ENCODE measurements around the gene CTU1. TPM values are rescaled to one million over a fixed set of nuclear protein-coding genes. Genes with fewer than 3 reads are reported as not detected.

CTU1 gene
- total and polyA plus RNA-seq, 4 donors, result 2.5 to 9.8 (median 3.8) TPM

DNA sequence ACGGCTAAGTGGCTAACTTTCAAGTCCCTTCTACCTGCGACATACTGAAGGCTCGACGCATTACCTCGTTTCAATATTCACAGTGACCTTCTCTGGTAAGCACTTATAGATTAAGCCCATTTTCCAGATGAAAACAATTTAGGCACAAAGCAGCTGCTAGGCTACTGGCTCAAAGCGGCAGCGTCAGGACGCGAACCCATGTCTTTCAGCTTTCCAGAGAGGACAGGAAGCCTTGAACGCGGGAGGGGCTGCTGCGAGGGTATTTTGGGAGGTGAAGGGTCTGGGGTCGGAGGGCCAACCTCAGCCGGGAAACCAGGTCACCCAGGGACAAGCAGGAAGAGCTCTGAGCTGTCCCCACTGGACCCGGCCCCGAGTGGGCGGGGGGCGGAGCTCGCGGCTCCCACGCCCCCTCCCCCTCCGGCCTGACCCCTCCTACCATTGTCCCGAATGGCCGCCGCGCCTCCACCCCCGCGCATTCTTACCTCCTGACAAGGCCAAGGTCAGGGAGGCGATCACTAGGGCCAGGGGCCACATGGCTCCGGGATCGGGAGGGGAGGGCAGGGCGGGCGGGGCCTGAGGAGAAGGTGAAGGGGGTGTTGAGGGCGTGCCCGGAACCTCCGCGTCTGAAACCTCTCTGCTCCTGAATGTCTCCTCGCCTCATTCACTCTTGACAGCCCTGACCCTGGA is 43.5 kb downstream of the CTU1 start, which contains the start of gene KLK13:
Gene KLK13 (minus strand): TSS at position 559 of the 687 bp plus-strand sequence. CDS start 25 bp downstream, at position 534.
- Histone ChIP-seq H3K4me1 (ENCODE audit: control insufficient read depth in 5 of 5, insufficient read depth in 5 of 5, low read length in 5 of 5) (peaks cover 0 to 1% (median 0%) of the 10 kb centered on the region in 5 donors), H3K9me3 (ENCODE audit: control insufficient read depth in 4 of 4, insufficient read depth in 3 of 4, low read length in 3 of 4) (peaks cover 0 to 11% (median 0%) of the 10 kb centered on the region in 4 donors), H3K36me3 (ENCODE audit: control insufficient read depth in 4 of 4, insufficient read depth in 4 of 4, low read length in 4 of 4) (no peaks in the 10 kb centered on the region), H3K27ac (ENCODE audit: low read depth in 1 of 2, low read length in 1 of 2) (no peak within 1 kb of the TSS), H3K27me3 (ENCODE audit: control insufficient read depth in 3 of 3, insufficient read depth in 3 of 3, low read length in 2 of 3) (peaks cover 0 to 6% (median 5%) of the 10 kb centered on the region in 3 donors), H3K4me3 (no peak within 1 kb of the TSS), H3K9ac (ENCODE audit: insufficient read depth in 1 of 2, low read length in 2 of 2) (no peak within 1 kb of the TSS)
- WGBS, 2 donors, result 15 to 16% methylated on average over 34 to 38 of the region's 38 CpGs
- DNase-seq (peak in 1 of 3 donors; percentile 4), ATAC-seq (ENCODE audit: insufficient read depth, low FRiP score) (peak; percentile 34)
- TF ChIP-seq, protein P1, sequence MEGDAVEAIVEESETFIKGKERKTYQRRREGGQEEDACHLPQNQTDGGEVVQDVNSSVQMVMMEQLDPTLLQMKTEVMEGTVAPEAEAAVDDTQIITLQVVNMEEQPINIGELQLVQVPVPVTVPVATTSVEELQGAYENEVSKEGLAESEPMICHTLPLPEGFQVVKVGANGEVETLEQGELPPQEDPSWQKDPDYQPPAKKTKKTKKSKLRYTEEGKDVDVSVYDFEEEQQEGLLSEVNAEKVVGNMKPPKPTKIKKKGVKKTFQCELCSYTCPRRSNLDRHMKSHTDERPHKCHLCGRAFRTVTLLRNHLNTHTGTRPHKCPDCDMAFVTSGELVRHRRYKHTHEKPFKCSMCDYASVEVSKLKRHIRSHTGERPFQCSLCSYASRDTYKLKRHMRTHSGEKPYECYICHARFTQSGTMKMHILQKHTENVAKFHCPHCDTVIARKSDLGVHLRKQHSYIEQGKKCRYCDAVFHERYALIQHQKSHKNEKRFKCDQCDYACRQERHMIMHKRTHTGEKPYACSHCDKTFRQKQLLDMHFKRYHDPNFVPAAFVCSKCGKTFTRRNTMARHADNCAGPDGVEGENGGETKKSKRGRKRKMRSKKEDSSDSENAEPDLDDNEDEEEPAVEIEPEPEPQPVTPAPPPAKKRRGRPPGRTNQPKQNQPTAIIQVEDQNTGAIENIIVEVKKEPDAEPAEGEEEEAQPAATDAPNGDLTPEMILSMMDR (IDR thresholded peaks at IDR 0.05; ENCODE audit: control extremely low read depth, extremely low read depth), result no peak

DNA sequence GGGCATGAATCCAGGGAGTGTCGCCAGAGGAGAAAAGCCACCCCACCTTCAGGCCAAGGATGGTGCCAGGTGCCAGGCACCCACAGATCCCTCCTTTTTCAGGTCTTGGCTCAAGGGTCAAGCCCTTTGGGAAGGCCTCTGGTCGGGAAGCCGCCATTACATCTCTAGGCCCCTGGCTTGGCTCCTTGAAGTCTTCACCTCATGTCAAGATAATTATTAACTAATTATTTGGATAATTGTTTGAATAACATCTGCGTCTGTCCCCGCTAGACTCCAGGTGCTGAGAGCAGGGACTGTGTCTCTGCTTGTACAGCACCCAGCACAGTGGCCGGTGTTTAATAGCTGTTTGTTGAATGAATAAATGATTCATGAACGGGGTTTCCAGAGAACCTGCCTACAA is 44.5 kb downstream of the CTU1 start:
- no peak for ATAC-seq (ENCODE audit: insufficient read depth, low FRiP score)
- WGBS, 2 donors, result 78 to 94% methylated on average over 7 of the region's 7 CpGs
- peaks cover 0 to 11% (median 0%) of the 10 kb centered on the region in 4 donors for H3K9me3 ChIP-seq (ENCODE audit: control insufficient read depth in 4 of 4, insufficient read depth in 3 of 4, low read length in 3 of 4)

DNA sequence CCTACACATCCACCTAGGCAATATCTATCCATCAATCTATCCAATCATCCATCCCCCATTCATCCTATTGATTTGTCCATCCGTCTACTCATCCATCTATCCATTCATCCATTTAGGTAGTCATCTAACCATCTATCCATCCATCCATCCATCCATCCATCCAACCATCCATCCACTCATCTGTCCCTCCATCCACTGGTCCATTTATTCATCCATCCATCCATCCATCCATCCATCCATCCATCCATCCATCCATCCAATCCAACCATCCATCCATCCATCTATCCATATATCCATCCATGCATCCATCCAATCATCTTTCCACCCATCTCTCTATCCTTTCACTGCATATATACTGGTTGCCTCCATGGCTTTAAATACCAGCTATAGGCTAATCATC is 47.2 kb downstream of the CTU1 start:
- Histone ChIP-seq H3K9me3 (ENCODE audit: control insufficient read depth in 4 of 4, insufficient read depth in 3 of 4, low read length in 3 of 4) (peaks cover 0 to 7% (median 0%) of the 10 kb centered on the region in 4 donors), H3K36me3 (ENCODE audit: control insufficient read depth in 4 of 4, insufficient read depth in 4 of 4, low read length in 4 of 4) (no peaks in the 10 kb centered on the region), H3K9ac (ENCODE audit: insufficient read depth in 1 of 2, low read length in 2 of 2) (no peak overlapping the region), H3K4me1 (ENCODE audit: control insufficient read depth in 5 of 5, insufficient read depth in 5 of 5, low read length in 5 of 5) (peaks cover 0 to 1% (median 0%) of the 10 kb centered on the region in 5 donors), H3K27me3 (ENCODE audit: control insufficient read depth in 3 of 3, insufficient read depth in 3 of 3, low read length in 2 of 3) (peaks cover 0 to 6% (median 5%) of the 10 kb centered on the region in 3 donors), H3K27ac (ENCODE audit: low read depth in 1 of 2, low read length in 1 of 2) (no peak overlapping the region), H3K4me3 (no peak overlapping the region)
- DNase-seq, result no peak
- ATAC-seq (ENCODE audit: insufficient read depth, low FRiP score), result no peak
- TF ChIP-seq, protein P1 (IDR thresholded peaks at IDR 0.05; ENCODE audit: control extremely low read depth, extremely low read depth), result no peak
- 0 to 45% methylated on average over 1 of the region's 1 CpG for WGBS, 2 donors

More for the DNA sequence above, 44.5 kb downstream of the CTU1 start:
- no peak for DNase-seq
- TF ChIP-seq, protein P1 (IDR thresholded peaks at IDR 0.05; ENCODE audit: control extremely low read depth, extremely low read depth), result no peak
- Histone ChIP-seq H3K9ac (ENCODE audit: insufficient read depth in 1 of 2, low read length in 2 of 2) (no peak overlapping the region), H3K36me3 (ENCODE audit: control insufficient read depth in 4 of 4, insufficient read depth in 4 of 4, low read length in 4 of 4) (no peaks in the 10 kb centered on the region), H3K27ac (ENCODE audit: low read depth in 1 of 2, low read length in 1 of 2) (no peak overlapping the region), H3K27me3 (ENCODE audit: control insufficient read depth in 3 of 3, insufficient read depth in 3 of 3, low read length in 2 of 3) (peaks cover 0 to 6% (median 5%) of the 10 kb centered on the region in 3 donors), H3K4me1 (ENCODE audit: control insufficient read depth in 5 of 5, insufficient read depth in 5 of 5, low read length in 5 of 5) (peaks cover 0 to 1% (median 0%) of the 10 kb centered on the region in 5 donors), H3K4me3 (no peak overlapping the region)
